B cell (primary cell): ENCODE data around the gene AXL. TPM values are rescaled to one million over a fixed set of nuclear protein-coding genes. Genes with fewer than 3 reads are reported as not detected.

Experiments
- ATAC-seq: fragments of 200-7000 bp; cut with Tn5 transposase; one replicate; pipeline ENCODE4 v1.10.0; 2021; ENCODE audit warnings: low read depth, mild to moderate bottlenecking, moderate number of reproducible peaks, moderate library complexity
- CTCF ChIA-PET: fragments of 350-600 bp; sonication (Branson Sonifier 250); formaldehyde crosslinking; loops from one replicate; lab custom pipeline; 2021; ENCODE audit warnings: antibody characterized with exemption, inconsistent platforms; lab: Charles Lee
- POLR2A ChIA-PET: fragments of 350-600 bp; sonication (Branson Sonifier 250); formaldehyde crosslinking; loops from one replicate; lab custom pipeline; 2021; ENCODE audit warnings: antibody characterized with exemption; lab: Charles Lee
- DNase-seq: peaks from one replicate; pipeline ENCODE4 v3.0.0; 2013
- H2AFZ ChIP-seq: 2 replicates; pipeline ENCODE4 v1.6.1; 2012; ENCODE audit warnings: mild to moderate bottlenecking, low read depth, low read length; ENCODE audit not compliant: insufficient read depth, poor library complexity, severe bottlenecking
- H3K27ac ChIP-seq, 2 donors: 1 replicate in 1 of 2; 2 replicates in 1 of 2; pipeline ENCODE4 v1.5.1; 2012 to 2013; ENCODE audit warnings: low read length in 2 of 2, mild to moderate bottlenecking in 2 of 2, moderate library complexity in 1 of 2
- H3K27me3 ChIP-seq, 4 experiments: fragments of 200-600 bp in 1 of 4; sonication (generic) in 1 of 4; replicated peaks in 1 of 4; 1 replicate in 2 of 4; 2 replicates in 2 of 4; pipeline versions ENCODE4 v1.6.1 to v1.7.0; 2013 to 2016; ENCODE audit warnings: low read length in 3 of 4, mild to moderate bottlenecking in 2 of 4, mixed read lengths in 1 of 4, moderate library complexity in 1 of 4; ENCODE audit not compliant: insufficient read depth in 4 of 4, control insufficient read depth in 3 of 4; ENCODE audit errors: control extremely low read depth in 1 of 4
- H3K36me3 ChIP-seq, 2 experiments: replicated peaks in 1 of 2; 1 replicate in 1 of 2; 2 replicates in 1 of 2; pipeline versions ENCODE4 v1.6.1 to v1.7.1; 2013; ENCODE audit warnings: low read length in 1 of 2; ENCODE audit not compliant: insufficient read depth in 2 of 2, control insufficient read depth in 1 of 2; ENCODE audit errors: control extremely low read depth in 1 of 2, extremely low read depth in 1 of 2
- H3K4me1 ChIP-seq, 2 donors: fragments of 200-600 bp in 1 of 2; sonication (generic) in 1 of 2; 1 replicate in 1 of 2; 2 replicates in 1 of 2; pipeline versions ENCODE4 v1.5.1 to v1.6.1; 2013 to 2017; ENCODE audit warnings: low read length in 2 of 2; ENCODE audit not compliant: control insufficient read depth in 2 of 2, insufficient read depth in 2 of 2
- H3K4me2 ChIP-seq: replicated peaks from 2 replicates; pipeline ENCODE3; 2012; ENCODE audit warnings: mild to moderate bottlenecking, low read depth, low read length; ENCODE audit not compliant: poor library complexity, severe bottlenecking
- H3K4me3 ChIP-seq, 5 experiments: fragments of 200-600 bp in 1 of 5; sonication (generic) in 1 of 5; 1 replicate in 3 of 5; 2 replicates in 2 of 5; pipeline versions ENCODE4 v1.5.1 to v1.7.0; 2011 to 2016; ENCODE audit warnings: low read length in 4 of 5, mild to moderate bottlenecking in 4 of 5, low read depth in 2 of 5, control low read depth in 1 of 5, moderate library complexity in 1 of 5; ENCODE audit not compliant: insufficient read depth in 1 of 5; ENCODE audit errors: control extremely low read depth in 1 of 5, extremely low read depth in 1 of 5
- H3K79me2 ChIP-seq: fragments of 200-600 bp; sonication (generic); one replicate; pipeline ENCODE4 v1.6.0; 2016; ENCODE audit warnings: low read length; ENCODE audit not compliant: control insufficient read depth, insufficient read depth
- H3K9ac ChIP-seq: fragments of 200-600 bp; sonication (generic); 2 replicates; pipeline ENCODE4 v1.6.1; 2017; ENCODE audit warnings: mild to moderate bottlenecking, low read length, moderate library complexity
- H3K9me3 ChIP-seq, 3 donors: one replicate each; pipeline versions ENCODE4 v1.6.1 to v1.7.1; 2013; ENCODE audit warnings: low read length in 2 of 3; ENCODE audit not compliant: control insufficient read depth in 2 of 3, insufficient read depth in 1 of 3; ENCODE audit errors: control extremely low read depth in 1 of 3
- H4K20me1 ChIP-seq: 2 replicates; pipeline ENCODE4 v1.6.0; 2012; ENCODE audit warnings: mild to moderate bottlenecking, low read length; ENCODE audit not compliant: insufficient read depth, control insufficient read depth, poor library complexity, severe bottlenecking
- H3K27ac Mint-ChIP-seq: one replicate; pipeline ENCODE4 v1.8.0; 2021; ENCODE audit warnings: mixed read lengths
- H3K27me3 Mint-ChIP-seq: one replicate; pipeline ENCODE4 v1.8.0; 2021; ENCODE audit warnings: mixed read lengths
- H3K4me1 Mint-ChIP-seq: one replicate; pipeline ENCODE4 v1.8.0; 2021; ENCODE audit warnings: mixed read lengths
- H3K4me3 Mint-ChIP-seq: one replicate; pipeline ENCODE4 v1.8.0; 2021; ENCODE audit warnings: mixed read lengths
- H3K9me3 Mint-ChIP-seq: one replicate; pipeline ENCODE4 v1.8.0; 2022; ENCODE audit warnings: mixed read lengths; ENCODE audit not compliant: insufficient read depth
- CTCF ChIP-seq: fragments of 200-600 bp; IDR thresholded peaks from one replicate; pipeline ENCODE4 v1.8.0; 2022; ENCODE audit warnings: antibody characterized with exemption, mild to moderate bottlenecking
- EZH2 ChIP-seq: IDR thresholded peaks from 2 replicates; pipeline ENCODE4 v1.6.1; 2012; ENCODE audit warnings: borderline replicate concordance, low read depth, mild to moderate bottlenecking, moderate library complexity, low read length; ENCODE audit not compliant: insufficient read depth, poor library complexity, severe bottlenecking
- WGBS: methylation state at CpG from one replicate; pipeline ENCODE4 v1.1.5; 2013; ENCODE audit warnings: missing lambda C conversion rate; ENCODE audit not compliant: insufficient coverage; 5-methylcytosine and 5-hydroxymethylcytosine counted together
- intact Hi-C: fragments of 100-400 bp; cut with micrococcal nuclease; formaldehyde crosslinking; loops from one replicate; pipeline ENCODE4 v1.10.0; 2022
- polyA plus RNA-seq: library from polyadenylated mRNA; depleted of rRNA; stranded (reverse); fragments of >200 nt; gene quantifications from 2 replicates; pipeline ENCODE4 v1.2.3, GENCODE V29; 2012
- total RNA-seq, 2 donors: library from RNA; stranded (reverse); fragments of 120-200 nt in 1 of 2; gene quantifications; 1 replicate in 1 of 2; 2 replicates in 1 of 2; pipeline versions ENCODE4 v1.2.3 to v1.2.4, GENCODE V29; 2013 to 2022

AXL gene
- total and polyA plus RNA-seq, 2 donors (not counting 1 experiment from before 2014, with no cell fraction given), result not detected

- intact Hi-C loops, result no loop called here
- CTCF ChIA-PET, result interaction anchor here (0.6 kb wide), 1 partner anchor 287 kb away, joined by 3 read pairs; no protein-coding TSS in a partner anchor
- Histone ChIP-seq H3K36me3 (no peaks in the 10 kb centered on the region), H3K4me3 (no peak overlapping the region), H3K4me2 (no peak overlapping the region), H2AFZ (no peak overlapping the region), H3K4me1 (peaks cover 0 to 8% of the 10 kb centered on the region in 2 donors), H3K79me2 (no peaks in the 10 kb centered on the region), H3K9ac (no peak overlapping the region), H3K9me3 (no peaks in the 10 kb centered on the region), H3K27ac (no peak overlapping the region), H3K27me3 (peaks cover 0 to 39% (median 17%) of the 10 kb centered on the region in 4 experiments), H4K20me1 (no peaks in the 10 kb centered on the region)
- TF ChIP-seq CTCF, result no peak
- POLR2A ChIA-PET, result no interaction called here
- Mint-ChIP-seq H3K4me1 (peaks cover 5% of the 10 kb centered on the region), H3K27ac (no peak overlapping the region), H3K27me3 (peaks cover 44% of the 10 kb centered on the region), H3K9me3 (no peaks in the 10 kb centered on the region), H3K4me3 (no peak overlapping the region)
- DNase-seq (no peak), ATAC-seq (no peak)
- WGBS, result 50% methylated on average over 12 of the region's 13 CpGs
Observed at GRCh38 chr19:41193430-41194156, 25.4 kb upstream of the AXL start.

- no peak overlapping the region for H3K4me3 Mint-ChIP-seq
- Histone ChIP-seq H4K20me1 (no peaks in the 10 kb centered on the region), H3K9ac (no peak overlapping the region), H3K4me2 (no peak overlapping the region), H3K4me3 (no peak overlapping the region), H3K27me3 (peaks cover 0 to 44% (median 17%) of the 10 kb centered on the region in 4 experiments), H3K36me3 (no peaks in the 10 kb centered on the region), H2AFZ (no peak overlapping the region), H3K27ac (no peak overlapping the region), H3K4me1 (peaks cover 0 to 8% of the 10 kb centered on the region in 2 donors), H3K79me2 (no peaks in the 10 kb centered on the region), H3K9me3 (no peaks in the 10 kb centered on the region)
- ChIA-PET CTCF (interaction anchor here (0.6 kb wide), 1 partner anchor 288 kb away, joined by 3 read pairs; no protein-coding TSS in a partner anchor), POLR2A (no interaction called here)
- no peak overlapping the region for H3K27ac Mint-ChIP-seq
- H3K9me3 Mint-ChIP-seq, result no peaks in the 10 kb centered on the region
- DNase-seq (no peak), ATAC-seq (no peak)
- intact Hi-C loops, result no loop called here
- H3K4me1 Mint-ChIP-seq, result peaks cover 5% of the 10 kb centered on the region
- TF ChIP-seq EZH2 (no peak), CTCF (no peak)
- WGBS, result 17% methylated on average over 6 of the region's 6 CpGs
- H3K27me3 Mint-ChIP-seq, result peaks cover 48% of the 10 kb centered on the region
Observed at GRCh38 chr19:41194157-41194552, 24.9 kb upstream of the AXL start.
